Measurements from ENCODE around the gene PERM1. TPM values are rescaled to one million over a fixed set of nuclear protein-coding genes. Genes with fewer than 3 reads are reported as not detected.
"Not testable (repeated sequence)": the region's sequence is repeated elsewhere in the genome, so short reads cannot be mapped to it uniquely, and the experiment has no call there.

The PERM1 gene
- total RNA-seq, 1 donor from 2014 or later: 0.47 TPM

DNA sequence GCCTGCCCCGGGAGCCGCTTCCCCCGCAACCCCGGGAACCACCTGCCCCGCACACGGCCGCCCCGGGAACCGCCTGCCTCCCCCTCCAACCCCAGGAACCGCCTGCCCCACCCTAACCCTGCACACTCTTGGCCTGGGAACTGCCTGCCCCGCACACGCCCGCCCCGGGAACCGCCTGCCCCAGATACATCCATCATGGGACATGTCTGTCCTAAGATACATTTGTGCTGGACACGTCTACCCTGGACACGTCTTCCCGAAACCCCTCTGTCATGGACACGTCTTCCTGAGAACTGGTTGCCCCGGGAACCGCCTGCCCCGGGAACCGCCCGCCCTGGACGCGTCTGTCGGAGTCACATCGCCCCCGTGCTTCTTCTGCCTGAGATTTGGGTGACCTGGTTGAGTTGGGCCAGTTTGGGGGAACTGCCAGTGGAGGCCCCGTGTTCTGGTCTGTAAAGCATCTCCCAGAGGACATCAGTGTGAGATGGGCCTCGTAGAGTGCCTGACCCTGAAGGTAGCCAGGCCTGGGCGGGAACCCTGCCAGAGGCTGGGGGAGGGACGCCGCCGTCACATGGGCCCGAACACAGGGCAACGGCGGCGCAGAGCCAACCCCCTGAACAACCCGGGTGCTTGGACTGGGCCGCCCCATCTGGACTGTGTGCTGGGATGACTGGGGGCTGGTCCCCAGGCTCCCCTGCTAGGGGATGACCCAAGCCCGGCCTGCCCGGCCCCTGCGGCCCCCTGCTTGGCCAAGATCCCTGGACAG, 3.6 kb downstream of the PERM1 start:
- DNase-seq: no peak

DNA sequence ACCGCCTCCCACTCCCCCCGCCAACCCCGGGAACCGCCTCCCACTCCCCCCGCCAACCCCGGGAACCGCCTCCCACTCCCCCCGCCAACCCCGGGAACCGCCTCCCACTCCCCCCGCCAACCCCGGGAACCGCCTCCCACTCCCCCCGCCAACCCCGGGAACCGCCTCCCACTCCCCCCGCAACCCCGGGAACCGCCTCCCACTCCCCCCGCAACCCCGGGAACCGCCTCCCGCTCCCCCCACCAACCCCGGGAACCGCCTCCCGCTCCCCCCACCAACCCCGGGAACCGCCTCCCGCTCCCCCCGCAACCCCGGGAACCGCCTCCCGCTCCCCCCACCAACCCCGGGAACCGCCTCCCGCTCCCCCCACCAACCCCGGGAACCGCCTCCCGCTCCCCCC, 5.1 kb downstream of the PERM1 start:
- not testable (repeated sequence) for DNase-seq

DNA sequence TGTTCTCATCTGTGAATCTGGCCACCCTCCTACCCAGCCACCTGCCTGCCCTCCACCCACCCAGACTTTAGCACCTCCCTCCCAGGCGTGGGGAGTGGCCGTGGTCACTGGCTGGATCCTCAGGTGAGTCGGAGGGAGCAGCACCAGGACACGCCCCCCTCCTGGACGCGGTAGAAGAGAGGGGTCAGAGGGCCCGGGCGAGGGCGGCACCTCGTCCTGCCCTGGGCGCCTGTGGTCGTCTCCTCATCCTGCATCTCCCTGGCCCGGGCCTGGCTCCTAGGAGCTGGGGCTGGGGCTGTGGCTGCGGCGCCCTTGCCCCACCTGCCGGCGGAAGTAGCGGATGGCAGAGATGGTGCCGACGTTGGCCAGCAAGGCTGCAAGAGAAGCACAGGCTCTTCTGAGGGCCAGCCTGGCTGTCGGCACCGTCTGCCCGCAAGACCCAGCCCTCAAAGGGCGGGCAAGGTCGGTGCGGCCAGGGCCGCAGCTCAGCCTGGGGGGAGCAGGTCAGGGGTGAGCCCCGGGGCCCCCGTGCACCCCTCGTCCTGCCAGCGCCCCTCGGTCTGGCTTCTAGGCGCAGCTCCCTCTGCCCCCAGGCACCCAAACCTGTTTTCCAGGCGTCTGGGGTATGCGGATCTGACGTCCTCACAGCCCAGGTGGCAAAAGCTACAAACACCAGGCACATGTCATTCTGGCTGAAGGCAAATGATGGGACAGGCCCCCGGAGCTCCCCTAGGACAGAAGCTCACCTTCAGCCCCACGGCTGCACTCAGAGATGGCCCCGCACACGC, 5.8 kb downstream of the PERM1 start:
- no peak for DNase-seq

DNA sequence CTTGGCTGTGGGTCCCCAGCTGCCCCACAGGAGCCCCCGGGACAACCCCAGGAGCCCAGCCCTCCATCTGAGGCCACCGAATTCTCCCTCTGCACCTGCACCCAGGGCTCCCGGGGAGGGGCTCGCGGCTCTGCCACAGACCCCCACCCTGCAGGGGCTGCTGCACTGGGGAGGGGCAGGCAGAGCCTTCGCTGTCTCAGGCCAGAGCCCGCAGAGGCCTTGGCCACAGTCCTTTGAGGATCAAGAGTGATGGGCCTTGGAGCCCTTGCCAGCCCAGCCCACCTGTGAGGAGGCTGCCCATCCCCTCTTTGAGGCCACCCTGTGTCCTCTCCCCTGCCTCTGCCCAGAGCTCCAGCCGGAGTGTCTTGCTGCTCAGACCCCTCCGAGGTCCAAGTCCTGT, 6.5 kb downstream of the PERM1 start:
- DNase-seq: no peak

DNA sequence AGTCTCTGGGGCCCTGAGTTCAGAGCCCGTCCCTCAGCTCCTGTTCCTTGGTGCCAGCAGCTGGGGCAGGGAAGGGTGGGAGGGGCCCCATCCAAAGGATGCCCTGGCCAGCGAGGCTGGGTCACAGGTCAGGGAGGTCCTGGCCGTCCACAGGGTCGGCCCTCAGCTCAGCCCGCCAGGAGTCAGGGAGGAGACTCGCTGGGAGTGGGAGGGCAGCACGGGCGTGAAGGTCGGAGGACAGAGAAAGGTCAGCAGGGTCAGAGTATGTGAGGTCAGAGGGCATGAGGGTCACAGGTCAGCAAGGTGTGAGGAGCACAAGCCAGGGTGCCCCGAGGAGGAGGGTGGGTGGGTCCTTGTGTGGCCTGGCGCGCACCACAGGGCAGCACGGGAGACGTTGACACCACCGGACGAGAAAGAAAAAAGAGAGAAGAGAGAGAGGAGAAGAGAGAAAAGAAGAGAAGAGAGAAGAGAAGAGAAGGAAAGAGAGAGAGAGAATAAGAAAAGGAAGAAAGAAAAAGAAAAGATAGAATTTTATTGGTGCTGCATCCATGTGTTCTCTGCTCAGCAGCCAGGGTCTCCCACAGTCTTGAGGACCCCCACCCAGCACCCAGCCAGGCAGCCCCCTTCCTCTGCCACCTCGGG, 7.1 kb downstream of the PERM1 start:
- no peak for DNase-seq

DNA sequence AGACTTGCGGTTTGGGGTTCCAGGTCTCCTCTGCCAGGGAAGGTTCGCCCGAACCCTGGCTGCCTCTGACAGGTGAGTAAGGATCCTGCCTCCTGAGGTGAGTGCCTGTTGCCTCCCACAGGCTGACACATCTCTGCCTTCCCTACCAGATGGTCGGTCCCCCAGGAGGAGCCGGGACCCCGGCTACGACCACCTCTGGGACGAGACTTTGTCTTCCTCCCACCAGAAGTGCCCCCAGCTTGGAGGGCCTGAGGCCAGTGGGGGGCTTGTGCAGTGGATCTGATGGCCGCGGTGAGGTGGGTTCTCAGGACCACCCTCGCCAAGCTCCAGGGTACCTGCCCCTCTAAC, 7.6 kb downstream of the PERM1 start:
- DNase-seq: no peak

DNA sequence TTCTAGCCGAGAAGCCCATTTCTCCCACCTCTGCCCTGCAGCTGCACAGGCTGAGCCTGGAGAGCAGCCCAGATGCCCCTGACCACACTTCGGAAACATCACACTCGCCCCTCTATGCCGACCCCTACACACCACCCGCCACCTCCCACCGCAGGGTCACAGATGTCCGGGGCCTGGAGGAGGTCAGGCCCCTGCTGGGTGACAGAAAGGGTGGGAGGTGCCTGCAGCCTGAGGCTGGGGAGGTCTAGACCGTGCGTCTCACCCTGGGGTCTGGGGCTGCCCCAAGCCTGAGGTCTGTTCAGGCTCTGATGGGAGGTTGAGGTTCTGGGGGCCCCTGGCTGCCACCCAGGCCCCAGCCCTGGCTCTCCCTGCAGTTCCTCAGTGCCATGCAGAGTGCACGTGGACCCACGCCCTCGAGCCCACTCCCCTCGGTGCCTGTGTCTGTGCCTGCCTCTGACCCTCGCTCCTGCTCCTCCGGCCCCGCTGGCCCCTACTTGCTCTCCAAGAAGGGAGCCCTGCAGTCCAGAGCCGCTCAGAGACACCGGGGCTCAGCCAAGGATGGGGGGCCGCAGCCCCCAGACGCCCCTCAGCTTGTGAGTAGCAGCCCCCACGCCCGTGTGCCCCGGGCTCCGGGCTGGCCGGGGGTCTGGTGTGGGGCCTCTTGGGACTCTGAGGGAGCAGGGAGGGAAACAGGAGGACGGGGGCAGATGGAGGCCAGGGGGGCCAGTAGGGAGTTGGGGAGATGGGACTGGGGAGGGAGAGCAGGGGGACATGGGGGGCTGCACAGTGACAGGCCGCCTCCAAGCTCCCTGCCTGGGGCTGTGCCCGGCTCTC, 8.2 kb downstream of the PERM1 start:
- no peak for DNase-seq

DNA sequence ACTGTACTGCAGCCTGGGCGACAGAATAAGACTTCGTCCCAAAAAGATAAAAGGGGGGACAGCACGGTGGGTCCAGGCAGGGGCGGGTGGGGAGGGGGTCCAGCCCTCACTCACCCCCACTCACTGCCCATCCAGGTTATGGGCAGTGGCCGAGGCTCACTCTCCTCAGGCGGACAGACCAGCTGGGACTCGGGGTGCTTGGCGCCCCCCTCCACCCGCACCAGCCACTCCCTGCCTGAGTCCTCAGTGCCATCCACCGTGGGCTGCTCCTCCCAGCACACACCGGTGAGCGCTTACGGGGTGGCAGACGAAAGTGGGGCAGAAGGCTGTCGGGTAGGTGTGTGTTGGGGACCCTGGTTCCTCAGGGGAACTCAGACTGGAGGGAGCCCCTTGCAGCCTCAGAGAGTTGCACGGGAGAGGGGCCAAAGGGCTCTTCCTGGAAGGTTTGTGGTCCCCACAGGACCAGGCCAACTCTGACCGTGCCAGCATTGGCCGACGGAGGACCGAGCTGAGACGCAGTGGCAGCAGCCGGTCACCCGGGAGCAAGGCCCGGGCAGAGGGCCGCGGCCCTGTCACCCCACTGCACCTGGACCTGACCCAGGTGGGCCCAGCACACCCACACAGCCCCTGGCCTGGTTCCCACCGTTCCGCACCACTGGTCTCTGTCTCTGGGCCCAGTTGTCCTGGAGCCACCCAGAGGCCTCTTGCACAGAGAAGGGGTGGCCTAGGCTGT, 9.0 kb downstream of the PERM1 start:
- DNase-seq: no peak

DNA sequence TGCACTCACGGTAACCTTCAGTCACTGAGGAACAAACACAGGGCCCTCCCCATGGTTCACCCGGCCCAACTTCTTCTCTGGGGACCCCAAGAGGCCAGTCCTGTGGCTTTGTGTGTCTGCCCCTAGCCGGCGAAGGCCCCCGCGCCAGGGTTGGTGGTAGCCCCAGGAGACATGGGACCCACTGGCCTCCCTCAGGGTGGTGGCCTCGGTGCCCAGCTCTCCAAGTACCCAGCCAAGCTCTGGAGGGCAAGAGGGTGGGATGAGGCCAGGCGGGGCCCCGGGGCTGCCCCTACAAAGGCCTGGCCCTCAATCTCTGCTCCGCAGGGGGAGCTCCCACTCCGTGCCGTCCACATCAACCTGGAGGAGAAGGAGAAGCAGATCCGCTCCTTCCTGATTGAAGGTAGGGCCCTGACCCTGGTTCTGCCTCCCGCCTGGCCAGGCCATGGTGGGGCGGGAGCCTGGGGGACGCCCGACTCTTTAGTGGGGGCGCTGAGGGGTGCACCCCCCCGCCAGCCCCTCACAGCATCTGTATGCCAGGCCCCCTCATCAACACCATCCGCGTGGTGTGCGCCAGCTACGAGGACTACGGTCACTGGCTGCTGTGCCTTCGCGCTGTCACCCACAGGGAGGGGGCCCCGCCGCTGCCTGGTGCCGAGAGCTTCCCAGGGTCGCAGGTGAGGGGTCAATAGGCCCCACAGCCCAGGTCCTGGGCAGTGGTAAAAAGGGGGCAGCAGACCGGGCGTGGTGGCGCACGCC, 10.0 kb downstream of the PERM1 start:
- DNase-seq: no peak

DNA sequence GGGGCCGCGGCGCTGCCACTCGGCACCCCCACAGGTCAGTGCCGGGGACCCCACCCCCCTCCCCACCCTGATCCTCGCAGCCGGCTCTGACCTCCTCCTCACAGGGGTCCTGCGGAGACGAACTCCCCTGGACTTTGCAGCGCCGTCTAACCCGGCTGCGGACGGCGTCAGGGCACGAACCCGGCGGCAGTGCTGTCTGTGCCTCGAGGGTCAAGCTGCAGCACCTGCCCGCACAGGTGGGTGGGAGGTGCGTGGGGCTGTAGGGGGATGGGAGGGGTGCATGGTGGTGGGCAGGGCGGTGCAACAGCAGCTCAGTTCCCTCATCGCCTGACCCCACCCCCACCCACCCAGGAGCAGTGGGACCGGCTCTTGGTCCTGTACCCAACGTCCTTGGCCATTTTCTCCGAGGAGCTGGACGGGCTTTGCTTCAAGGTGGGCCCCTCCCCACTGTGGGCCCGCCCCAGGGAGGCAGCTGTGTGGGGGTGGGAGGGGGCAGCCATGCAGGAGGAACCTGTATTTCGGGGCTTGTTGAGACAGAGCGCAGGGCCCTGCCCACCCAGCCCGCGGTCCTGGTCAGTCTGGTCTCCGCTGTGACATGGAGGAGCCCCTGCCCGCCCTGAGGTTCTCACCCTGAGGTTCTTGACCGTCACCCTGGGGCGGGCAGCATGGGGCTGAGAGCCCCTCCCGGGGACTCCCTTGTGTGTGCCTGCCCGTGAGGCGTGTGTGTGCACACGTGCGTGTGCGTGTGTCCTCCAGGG, 10.7 kb downstream of the PERM1 start:
- no peak for DNase-seq

DNA sequence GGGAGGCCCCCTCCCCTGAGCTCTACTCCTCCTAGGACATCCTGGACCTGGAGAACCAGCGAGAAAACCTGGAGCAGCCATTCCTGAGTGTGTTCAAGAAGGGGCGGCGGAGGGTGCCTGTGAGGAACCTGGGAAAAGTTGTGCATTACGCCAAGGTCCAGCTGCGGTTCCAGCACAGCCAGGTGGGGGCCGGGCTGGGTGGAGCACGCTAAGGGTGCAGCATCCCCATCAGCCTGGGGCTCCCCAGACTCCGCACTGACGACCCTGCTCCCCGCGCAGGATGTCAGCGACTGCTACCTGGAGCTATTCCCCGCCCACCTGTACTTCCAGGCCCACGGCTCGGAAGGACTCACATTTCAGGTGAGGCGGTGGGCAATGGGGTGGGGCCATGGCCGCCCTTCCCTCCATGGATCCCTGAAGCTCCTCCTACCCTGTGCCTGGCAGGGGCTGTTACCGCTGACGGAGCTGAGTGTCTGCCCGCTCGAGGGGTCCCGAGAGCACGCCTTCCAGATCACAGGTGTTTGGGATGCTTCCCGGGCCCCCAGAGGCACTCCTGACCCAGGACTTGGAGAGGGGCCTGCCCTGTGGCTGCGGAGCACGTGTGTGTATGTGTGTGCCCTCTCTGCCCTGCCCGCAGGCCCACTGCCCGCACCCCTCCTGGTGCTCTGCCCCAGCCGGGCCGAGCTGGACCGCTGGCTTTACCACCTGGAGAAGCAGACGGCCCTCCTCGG, 11.5 kb downstream of the PERM1 start:
- DNase-seq: no peak

DNA sequence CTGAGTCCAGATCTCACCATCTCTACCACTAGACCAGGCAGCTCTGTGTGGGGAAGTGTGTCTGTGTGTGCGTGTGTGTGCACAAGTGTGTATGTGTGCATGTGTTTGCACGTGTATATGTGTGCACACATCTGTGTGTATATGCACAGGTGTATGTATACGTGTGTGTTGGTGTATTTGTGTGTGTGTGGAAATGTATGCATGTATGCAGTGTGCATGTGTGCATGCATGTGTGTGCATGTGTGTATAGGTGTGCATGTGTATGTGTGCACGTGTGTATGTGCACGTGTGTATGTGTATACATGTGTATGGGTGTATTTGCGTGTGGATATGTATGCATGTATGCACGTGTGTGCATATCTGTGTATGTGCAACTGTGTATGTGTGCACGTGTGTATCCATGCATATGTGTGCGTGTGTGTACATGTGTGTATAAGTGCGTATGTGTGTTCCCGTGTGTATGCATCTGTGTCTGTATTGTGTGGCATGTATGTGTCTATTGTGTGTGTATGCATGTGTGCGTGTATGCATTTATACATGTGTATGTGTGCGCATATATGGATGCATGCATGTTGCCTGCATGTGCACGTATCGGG, 12.5 kb downstream of the PERM1 start:
- no peak for DNase-seq

DNA sequence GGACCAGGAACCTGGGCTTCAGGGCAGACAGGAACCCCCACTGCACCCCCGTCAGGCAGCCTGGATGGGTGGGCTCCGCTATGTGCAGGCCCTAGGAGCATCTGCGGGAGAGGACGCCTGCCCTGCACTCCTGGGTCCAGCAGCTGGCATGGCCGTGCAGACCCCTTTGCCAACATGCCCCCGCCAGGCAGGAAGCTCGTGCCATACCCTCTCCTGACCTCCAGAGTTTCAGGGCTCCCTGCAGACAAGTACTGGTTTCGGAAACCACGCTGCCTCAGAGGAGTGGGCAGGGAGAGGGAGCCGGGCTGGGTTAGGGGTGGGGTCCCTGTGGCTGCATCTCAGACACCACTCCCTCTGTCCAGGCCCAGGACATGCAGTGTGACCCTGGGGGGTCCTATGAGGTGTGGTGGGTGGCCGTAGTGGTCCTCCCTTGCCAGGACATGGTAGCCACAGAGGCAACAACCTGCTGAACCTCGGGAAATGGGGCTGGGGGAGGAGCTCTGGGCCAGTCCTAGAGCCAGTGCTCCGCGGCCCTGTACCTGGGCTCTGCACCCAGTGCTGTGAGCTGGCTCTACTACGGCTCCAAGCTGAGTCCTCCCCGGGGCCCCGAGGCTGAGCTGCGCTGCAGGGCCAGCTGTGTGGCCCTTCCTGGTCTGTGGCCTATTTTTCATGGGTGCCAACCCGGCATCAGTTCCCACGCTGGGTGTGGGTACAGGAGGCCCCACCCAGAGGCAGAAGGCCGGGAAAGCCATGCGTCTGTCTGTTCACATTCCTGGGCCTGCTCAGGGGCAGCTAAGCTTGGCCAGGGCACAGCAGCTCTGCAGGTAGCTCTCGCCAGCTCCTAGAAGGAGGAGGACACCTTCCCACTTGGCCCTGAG, 14.2 kb downstream of the PERM1 start:
- no peak for DNase-seq

DNA sequence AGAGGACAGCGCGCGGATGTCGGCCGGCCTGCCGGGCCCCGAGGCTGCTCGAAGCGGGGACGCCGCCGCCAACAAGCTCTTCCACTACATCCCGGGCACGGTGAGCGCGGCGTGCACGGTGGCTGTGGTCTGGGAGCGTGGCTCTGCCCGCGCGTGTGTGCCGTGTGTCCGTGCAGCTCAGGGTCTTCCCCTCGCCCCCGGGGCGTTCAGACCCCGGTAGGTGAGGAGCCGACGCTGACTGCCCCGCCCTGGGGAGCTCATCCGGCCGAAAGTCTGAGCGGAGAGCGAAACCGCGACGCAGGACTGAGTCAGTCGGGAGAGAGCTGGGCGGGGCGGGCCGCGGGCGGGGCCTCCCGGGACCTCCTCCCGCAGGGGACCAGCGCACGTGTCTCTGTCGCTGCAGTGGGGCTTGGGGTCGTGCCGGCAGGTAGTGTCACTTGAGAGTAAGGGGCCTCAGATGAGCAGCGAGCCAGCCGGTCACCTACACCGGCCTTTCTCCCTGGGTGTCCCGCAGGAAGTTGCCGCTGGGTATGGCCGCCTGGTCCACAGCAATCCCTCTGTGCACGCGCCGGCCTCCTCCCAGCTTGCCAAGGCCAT, 15.1 kb downstream of the PERM1 start:
- peak; percentile 31 for DNase-seq

DNA sequence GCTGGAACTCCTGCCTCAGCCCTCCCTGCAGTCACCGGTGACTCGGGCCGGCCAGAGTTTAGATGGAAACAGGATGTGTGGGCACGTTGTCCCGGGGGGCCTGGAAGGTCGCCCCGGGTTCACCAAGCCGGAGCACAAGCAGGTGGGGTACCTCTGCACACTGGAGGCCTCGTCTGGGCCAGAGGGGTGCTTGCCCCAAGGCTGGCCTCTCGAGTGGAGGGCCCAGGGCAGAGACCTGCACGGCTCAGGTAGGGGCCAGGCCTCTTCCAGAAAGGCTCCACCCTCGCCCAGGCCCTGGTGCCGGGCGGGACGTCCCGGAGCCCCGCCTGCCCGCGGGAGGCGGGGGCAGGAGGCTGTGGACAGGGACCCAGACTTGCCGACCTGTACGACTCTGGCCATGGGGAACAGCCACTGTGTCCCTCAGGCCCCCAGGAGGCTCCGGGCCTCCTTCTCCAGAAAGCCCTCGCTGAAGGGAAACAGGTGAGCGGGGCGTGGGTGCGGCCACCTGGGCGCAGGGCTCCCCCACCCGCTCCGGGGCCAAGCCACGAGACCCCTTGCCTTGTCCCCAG, 15.7 kb downstream of the PERM1 start, which contains the start of gene PLEKHN1:
TSS of gene PLEKHN1 (plus strand) at position 348 of the 569 bp plus-strand sequence. CDS start at position 398, 50 bp downstream.
- no peak for DNase-seq

DNA sequence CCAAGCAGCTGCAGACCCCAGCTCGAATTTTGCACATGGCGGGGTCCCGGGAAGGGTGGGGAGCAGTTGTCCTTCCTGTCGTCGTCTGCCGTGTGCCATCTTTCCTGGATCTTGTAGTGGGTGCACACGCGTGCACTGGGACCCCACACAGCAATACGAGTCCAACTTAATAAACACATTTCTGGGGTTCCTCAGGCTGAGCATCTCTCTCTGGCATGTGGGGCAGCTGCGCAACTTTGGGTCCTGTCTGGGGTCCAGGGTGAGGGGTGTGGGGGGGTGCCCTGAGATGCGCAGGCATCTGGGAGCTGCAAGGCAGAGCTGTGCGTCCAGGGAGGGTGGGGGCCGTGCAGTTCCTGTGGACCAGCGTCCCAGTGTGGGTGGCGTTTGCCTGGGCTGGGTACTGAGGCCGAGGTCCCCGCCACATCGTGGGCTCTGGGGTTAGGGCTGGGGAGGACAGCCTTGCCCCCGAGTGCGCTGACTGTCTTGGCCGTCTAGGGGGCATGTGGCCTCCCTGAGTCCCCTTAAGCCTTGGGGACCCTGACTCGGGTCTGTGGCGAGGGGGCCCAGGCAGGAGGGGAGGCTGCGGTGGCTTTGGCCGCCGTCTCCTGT, 16.3 kb downstream of the PERM1 start:
- DNase-seq: no peak

Measured in occipital lobe (tissue), 2 donors.